ENCODE measurements around the gene SCARB1. TPM values are rescaled to one million over a fixed set of nuclear protein-coding genes. Genes with fewer than 3 reads are reported as not detected.

Gene SCARB1
- total and polyA plus RNA-seq, 7 experiments from 2014 or later: 2.2 to 7.1 (median 4.0) TPM

DNA sequence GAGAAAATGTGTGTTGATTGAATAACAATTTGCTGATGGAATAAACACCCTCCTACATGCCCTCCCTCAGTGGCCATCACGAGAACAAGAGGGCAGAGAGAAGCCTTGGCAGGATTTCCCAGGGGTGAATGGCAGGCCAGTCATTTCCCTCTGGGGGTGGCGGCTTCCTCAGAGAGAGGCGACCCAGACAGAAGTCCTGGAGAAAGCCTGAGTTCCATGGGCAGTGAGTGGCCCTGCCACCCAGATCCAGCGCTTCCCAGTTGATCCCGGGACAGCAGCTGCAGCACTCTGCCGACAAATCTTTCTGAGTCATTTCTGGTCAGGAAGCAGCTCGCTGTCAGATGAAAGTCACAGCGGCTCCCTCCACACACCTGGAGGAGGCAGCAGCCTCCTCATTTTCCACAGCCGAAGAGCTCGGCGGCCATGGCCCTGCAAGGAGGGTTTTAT, 123.0 kb downstream of the SCARB1 start:
- Histone ChIP-seq H3K27ac (ENCODE audit: low read depth, low read length) (no peak overlapping the region), H3K4me1 (ENCODE audit: control insufficient read depth in 2 of 2, insufficient read depth in 2 of 2, low read length in 2 of 2) (peaks cover 4 to 5% of the 10 kb centered on the region in 2 donors), H3K4me3 (ENCODE audit: low read length) (no peak overlapping the region), H3K36me3 (ENCODE audit: control insufficient read depth in 2 of 3, insufficient read depth in 3 of 3, low read length in 3 of 3) (no peaks in the 10 kb centered on the region), H3K27me3 (ENCODE audit: control insufficient read depth in 2 of 2, insufficient read depth in 2 of 2, low read length in 2 of 2) (no peaks in the 10 kb centered on the region), H3K9me3 (ENCODE audit: control insufficient read depth in 2 of 3, low read length in 3 of 3) (no peaks in the 10 kb centered on the region)
- H3K9me3 Mint-ChIP-seq: no peaks in the 10 kb centered on the region
- ATAC-seq: peak; percentile 50
- no peaks in the 10 kb centered on the region for H3K36me3 Mint-ChIP-seq
- H3K27ac Mint-ChIP-seq: no peak overlapping the region
- CTCF ChIA-PET: interaction anchor here (1.0 to 1.1 kb wide), 2 partner anchors 23 to 148 kb away, joined by 3 read pairs; no protein-coding TSS in a partner anchor
- H3K4me1 Mint-ChIP-seq: peaks cover 0 to 29% (median 19%) of the 10 kb centered on the region in 7 donors
- DNase-seq: peak in 1 of 9 donors; percentile 41
- intact Hi-C loops (cut with micrococcal nuclease): no loop called here
- H3K27me3 Mint-ChIP-seq: peaks cover 0 to 14% (median 5%) of the 10 kb centered on the region in 5 donors
- H3K4me3 Mint-ChIP-seq: no peak overlapping the region
- POLR2A ChIA-PET: no interaction called here

DNA sequence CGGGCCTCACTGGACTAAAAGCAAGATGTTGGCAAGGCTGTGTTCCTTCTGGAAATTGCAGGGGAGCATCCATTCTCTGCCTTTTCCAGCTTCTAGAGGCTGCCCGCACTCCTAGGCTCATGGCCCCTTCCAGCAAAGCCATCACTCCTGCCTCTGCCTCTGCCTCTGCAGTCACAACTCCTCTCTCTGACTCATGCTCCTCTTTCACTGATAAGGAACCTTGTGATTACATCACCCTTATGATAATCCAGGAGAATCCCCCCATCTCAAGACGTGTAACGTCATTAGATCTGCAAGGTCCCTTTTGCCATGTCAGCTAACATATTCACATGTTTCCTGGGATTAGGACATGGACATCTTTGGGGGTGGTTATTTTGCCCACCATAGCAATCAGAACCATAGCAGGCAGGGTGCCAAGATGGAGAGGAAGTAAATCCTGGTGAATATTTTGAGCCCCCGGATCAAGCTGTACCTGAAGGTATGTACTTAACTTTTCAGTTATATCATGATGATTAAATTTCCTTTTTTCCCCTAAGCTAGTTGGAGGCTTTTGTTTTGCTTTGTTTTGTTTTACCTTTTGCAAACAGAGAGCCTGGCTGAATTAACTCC, 123.6 kb downstream of the SCARB1 start:
- no peaks in the 10 kb centered on the region for H3K36me3 ChIP-seq (ENCODE audit: control insufficient read depth in 2 of 3, insufficient read depth in 3 of 3, low read length in 3 of 3)
- H3K9me3 ChIP-seq (ENCODE audit: control insufficient read depth in 2 of 3, low read length in 3 of 3): no peaks in the 10 kb centered on the region
- intact Hi-C loops (cut with micrococcal nuclease): no loop called here
- H3K27me3 ChIP-seq (ENCODE audit: control insufficient read depth in 2 of 2, insufficient read depth in 2 of 2, low read length in 2 of 2): no peaks in the 10 kb centered on the region
- Mint-ChIP-seq H3K9me3 (no peaks in the 10 kb centered on the region), H3K4me1 (peaks cover 0 to 32% (median 18%) of the 10 kb centered on the region in 7 donors), H3K36me3 (no peaks in the 10 kb centered on the region), H3K27me3 (peaks cover 0 to 9% (median 0%) of the 10 kb centered on the region in 5 donors), H3K4me3 (no peak overlapping the region), H3K27ac (no peak overlapping the region)
- ATAC-seq: no peak
- ChIA-PET CTCF (interaction anchor here (1.0 to 1.1 kb wide), 2 partner anchors 24 to 148 kb away, joined by 3 read pairs; no protein-coding TSS in a partner anchor), POLR2A (no interaction called here)
- H3K4me1 ChIP-seq (ENCODE audit: control insufficient read depth in 2 of 2, insufficient read depth in 2 of 2, low read length in 2 of 2): peaks cover 4 to 5% of the 10 kb centered on the region in 2 donors
- H3K27ac ChIP-seq (ENCODE audit: low read depth, low read length): no peak overlapping the region
- no peak for DNase-seq
- no peak overlapping the region for H3K4me3 ChIP-seq (ENCODE audit: low read length)

DNA sequence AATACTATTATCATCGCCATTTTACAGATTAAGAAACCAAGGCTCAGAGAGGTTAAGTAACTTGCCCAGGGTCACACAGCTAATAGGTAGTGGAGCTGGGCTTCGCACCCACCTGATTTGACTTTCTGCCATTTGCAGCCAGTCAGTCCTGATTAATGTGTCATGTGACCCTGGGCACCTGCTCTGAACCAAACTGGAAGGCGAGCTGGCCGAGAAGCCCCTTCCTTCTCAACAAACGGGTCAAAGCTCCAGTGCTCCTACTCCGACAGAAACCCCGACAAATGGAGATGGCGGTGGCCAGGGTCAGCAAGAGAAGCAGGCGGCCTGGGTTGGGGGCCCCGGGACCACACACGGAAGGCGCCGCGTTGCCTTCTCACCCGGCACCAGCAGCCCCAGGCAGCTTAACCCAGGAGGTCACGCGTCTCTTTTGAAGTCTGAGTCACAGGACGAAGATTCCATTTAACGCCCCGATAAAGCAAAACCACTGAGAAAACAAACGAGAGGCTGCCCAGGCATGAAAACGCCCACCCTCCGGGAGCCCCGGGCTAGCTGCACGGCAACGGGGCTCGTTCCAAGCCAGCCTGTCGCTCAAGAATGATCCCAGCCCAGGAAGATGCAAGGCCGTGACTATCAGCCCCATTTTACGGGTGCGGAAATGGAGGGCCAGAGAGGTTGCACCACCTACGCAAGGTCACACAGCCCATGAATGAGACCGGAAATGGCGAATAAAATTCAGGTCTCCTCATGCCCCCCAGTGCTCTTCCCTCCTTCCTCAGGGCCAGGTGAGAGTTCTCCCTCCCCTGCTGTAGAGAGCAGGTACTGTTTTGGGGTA, 124.8 kb downstream of the SCARB1 start:
- Mint-ChIP-seq H3K4me3 (no peak overlapping the region), H3K9me3 (no peaks in the 10 kb centered on the region), H3K4me1 (peaks cover 0 to 42% (median 24%) of the 10 kb centered on the region in 7 donors), H3K27ac (no peak overlapping the region), H3K27me3 (peaks cover 0 to 9% (median 0%) of the 10 kb centered on the region in 5 donors), H3K36me3 (no peaks in the 10 kb centered on the region)
- POLR2A ChIA-PET: interaction anchor here (0.6 kb wide), 1 partner anchor 439 kb away, joined by 3 read pairs; no protein-coding TSS in a partner anchor
- DNase-seq (no peak), ATAC-seq (no peak)
- Histone ChIP-seq H3K27me3 (ENCODE audit: control insufficient read depth in 2 of 2, insufficient read depth in 2 of 2, low read length in 2 of 2) (no peaks in the 10 kb centered on the region), H3K9me3 (ENCODE audit: control insufficient read depth in 2 of 3, low read length in 3 of 3) (no peaks in the 10 kb centered on the region), H3K4me3 (ENCODE audit: low read length) (no peak overlapping the region), H3K27ac (ENCODE audit: low read depth, low read length) (no peak overlapping the region), H3K4me1 (ENCODE audit: control insufficient read depth in 2 of 2, insufficient read depth in 2 of 2, low read length in 2 of 2) (peaks cover 4 to 5% of the 10 kb centered on the region in 2 donors), H3K36me3 (ENCODE audit: control insufficient read depth in 2 of 3, insufficient read depth in 3 of 3, low read length in 3 of 3) (no peaks in the 10 kb centered on the region)
- intact Hi-C loops (cut with micrococcal nuclease): no loop called here
- CTCF ChIA-PET: no interaction called here

DNA sequence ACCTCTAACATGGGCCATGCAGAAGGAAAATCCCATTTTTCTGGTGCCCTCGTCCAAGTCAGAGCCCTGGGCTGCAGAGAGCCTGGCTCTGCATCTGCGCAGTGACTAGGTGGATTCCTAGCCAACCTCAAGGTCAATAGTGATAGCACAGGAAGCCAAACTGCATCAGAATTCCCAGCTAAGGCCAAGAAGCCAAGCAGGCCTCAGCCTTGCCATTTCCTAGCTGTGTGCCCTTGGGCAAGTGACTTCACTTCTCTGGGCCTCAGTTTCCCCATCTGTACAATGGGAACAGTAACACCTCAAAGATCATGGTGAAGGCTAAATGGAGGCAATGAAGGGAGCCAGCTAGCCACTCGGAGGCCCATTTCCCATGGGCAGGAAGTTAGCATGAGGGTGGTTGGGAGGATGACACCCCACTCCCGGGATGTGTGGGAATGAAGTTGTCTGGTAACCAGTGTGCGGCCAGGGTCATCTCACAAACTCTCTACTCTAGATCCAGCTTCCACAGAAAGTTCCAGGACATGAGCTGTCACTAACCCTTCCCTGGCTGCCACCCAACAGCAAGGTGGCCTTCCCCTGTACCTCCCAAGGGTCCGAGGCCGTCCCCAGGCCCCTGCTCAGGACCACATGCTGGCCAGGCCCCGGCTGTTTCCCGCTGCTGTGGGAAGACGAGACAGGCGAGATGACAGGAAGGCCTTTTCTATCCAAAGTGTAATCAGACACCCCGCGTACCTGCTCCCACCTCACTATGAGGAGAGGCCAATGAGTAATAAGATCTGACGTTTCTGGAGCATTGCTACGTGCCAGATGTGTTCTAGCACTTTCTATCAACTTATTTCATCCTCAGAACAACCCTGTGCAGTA, 125.7 kb downstream of the SCARB1 start:
- peaks cover 0 to 42% (median 24%) of the 10 kb centered on the region in 7 donors for H3K4me1 Mint-ChIP-seq

DNA sequence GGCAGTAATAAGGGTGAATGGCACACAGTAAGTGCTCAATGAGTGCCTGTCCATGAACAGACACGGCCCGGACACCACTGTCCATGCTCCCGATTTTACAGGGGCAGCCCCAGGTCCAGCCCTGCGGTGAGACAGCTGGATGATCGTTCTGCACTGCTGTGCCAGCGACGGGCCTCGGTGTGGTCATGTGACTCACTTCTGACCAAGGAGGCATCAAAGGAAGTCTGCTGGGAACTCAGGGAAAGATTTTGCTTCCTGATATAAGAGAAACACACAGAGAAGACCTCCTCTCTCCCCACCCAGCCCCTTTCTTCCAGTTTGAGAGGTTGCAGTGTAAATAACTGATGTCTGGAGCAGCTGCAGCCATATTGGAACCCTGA, 126.6 kb downstream of the SCARB1 start:
- intact Hi-C loops (cut with micrococcal nuclease): no loop called here
- Mint-ChIP-seq H3K27ac (no peak overlapping the region), H3K36me3 (no peaks in the 10 kb centered on the region), H3K4me3 (no peak overlapping the region), H3K27me3 (peaks cover 0 to 9% (median 0%) of the 10 kb centered on the region in 5 donors), H3K4me1 (peaks cover 0 to 42% (median 24%) of the 10 kb centered on the region in 7 donors), H3K9me3 (no peaks in the 10 kb centered on the region)
- ChIA-PET POLR2A (no interaction called here), CTCF (no interaction called here)
- H3K27me3 ChIP-seq (ENCODE audit: control insufficient read depth in 2 of 2, insufficient read depth in 2 of 2, low read length in 2 of 2): no peaks in the 10 kb centered on the region
- no peaks in the 10 kb centered on the region for H3K9me3 ChIP-seq (ENCODE audit: control insufficient read depth in 2 of 3, low read length in 3 of 3)
- no peak overlapping the region for H3K27ac ChIP-seq (ENCODE audit: low read depth, low read length)
- no peak for ATAC-seq
- H3K4me3 ChIP-seq (ENCODE audit: low read length): no peak overlapping the region
- no peaks in the 10 kb centered on the region for H3K36me3 ChIP-seq (ENCODE audit: control insufficient read depth in 2 of 3, insufficient read depth in 3 of 3, low read length in 3 of 3)
- DNase-seq: no peak
- H3K4me1 ChIP-seq (ENCODE audit: control insufficient read depth in 2 of 2, insufficient read depth in 2 of 2, low read length in 2 of 2): peaks cover 4 to 5% of the 10 kb centered on the region in 2 donors

More for the DNA sequence above, 125.7 kb downstream of the SCARB1 start:
- intact Hi-C loops (cut with micrococcal nuclease): no loop called here
- ATAC-seq (no peak), DNase-seq (no peak)
- peaks cover 0 to 9% (median 0%) of the 10 kb centered on the region in 5 donors for H3K27me3 Mint-ChIP-seq
- Histone ChIP-seq H3K27ac (ENCODE audit: low read depth, low read length) (no peak overlapping the region), H3K9me3 (ENCODE audit: control insufficient read depth in 2 of 3, low read length in 3 of 3) (no peaks in the 10 kb centered on the region), H3K4me1 (ENCODE audit: control insufficient read depth in 2 of 2, insufficient read depth in 2 of 2, low read length in 2 of 2) (peaks cover 4 to 5% of the 10 kb centered on the region in 2 donors), H3K27me3 (ENCODE audit: control insufficient read depth in 2 of 2, insufficient read depth in 2 of 2, low read length in 2 of 2) (no peaks in the 10 kb centered on the region), H3K4me3 (ENCODE audit: low read length) (no peak overlapping the region), H3K36me3 (ENCODE audit: control insufficient read depth in 2 of 3, insufficient read depth in 3 of 3, low read length in 3 of 3) (no peaks in the 10 kb centered on the region)
- ChIA-PET CTCF (no interaction called here), POLR2A (interaction anchor here (0.6 kb wide), 1 partner anchor 438 kb away, joined by 3 read pairs; no protein-coding TSS in a partner anchor)
- no peaks in the 10 kb centered on the region for H3K9me3 Mint-ChIP-seq
- peak overlapping the region in 1 of 10 donors; percentile 22 for H3K4me3 Mint-ChIP-seq
- peak overlapping the region in 1 of 9 donors; percentile 54 for H3K27ac Mint-ChIP-seq
- H3K36me3 Mint-ChIP-seq: no peaks in the 10 kb centered on the region
